Amniotic epithelial cell (primary cell): ENCODE measurements around the gene HDGFL2.
"Not testable (repeated sequence)": the region's sequence is repeated elsewhere in the genome, so short reads cannot be mapped to it uniquely, and the experiment has no call there.

ENCODE experiments used
- DNase-seq: peaks from one replicate; pipeline ENCODE4 v3.0.0-alpha.2; 2010; ENCODE audit warnings: low read depth

The HDGFL2 gene

DNA sequence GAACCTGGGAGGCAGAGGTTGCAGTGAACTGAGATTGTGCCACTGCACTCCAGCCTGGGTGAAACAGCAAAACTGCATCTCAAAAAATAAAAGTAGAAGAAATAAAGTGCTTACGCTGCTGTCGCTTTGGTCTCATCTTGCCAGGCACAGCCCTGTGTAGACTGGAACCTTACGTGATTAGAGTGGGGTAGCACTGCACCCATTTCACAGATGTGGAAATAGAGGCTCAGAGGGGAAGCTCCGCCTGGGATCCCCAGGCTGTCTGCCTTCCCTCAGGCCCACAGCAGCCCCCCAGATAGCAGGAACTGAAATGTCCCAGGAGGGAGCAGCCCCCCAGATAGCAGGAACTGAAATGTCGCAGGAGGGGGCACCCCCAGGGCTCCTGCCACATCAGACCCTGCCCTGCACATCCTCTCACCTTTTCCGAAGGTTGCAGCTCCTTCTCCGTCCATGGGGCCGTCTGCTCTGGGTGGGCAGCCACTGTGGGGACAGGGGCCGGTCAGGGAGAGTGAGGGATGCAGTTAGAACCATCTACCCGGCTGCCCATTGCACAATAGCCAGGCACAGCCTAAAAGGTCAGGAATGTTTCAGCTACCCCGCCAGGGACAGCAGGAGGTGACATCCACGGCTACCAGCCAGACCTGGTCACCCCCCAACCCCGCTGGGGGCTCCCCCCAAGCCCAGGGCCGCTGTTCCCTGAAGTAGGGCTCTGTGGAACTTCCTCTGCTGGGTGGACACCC lies 44.3 kb downstream of the HDGFL2 start:
- no peak for DNase-seq

DNA sequence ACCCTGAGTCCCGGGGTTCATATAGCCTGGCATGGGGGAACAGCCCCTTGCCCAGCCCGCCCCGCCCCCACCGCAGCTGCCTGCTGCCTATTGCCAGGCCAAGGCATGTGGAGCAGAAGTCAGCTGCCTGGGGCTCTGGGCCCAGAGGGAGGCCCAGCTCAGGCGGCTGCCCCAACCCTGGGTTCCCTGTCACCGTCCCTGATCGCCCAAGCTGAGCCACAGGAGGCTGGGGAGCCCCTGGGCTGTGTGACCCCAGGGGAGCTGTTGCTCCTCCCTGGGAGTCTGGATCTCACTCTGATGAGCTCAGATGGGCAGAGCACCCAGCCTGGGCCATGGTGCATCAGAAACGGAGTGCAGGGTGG lies 44.8 kb downstream of the HDGFL2 start:
- no peak for DNase-seq

GRCh38 chr19:4517451-4518057 lies 45.5 kb downstream of the HDGFL2 start:
- no peak for DNase-seq

DNA sequence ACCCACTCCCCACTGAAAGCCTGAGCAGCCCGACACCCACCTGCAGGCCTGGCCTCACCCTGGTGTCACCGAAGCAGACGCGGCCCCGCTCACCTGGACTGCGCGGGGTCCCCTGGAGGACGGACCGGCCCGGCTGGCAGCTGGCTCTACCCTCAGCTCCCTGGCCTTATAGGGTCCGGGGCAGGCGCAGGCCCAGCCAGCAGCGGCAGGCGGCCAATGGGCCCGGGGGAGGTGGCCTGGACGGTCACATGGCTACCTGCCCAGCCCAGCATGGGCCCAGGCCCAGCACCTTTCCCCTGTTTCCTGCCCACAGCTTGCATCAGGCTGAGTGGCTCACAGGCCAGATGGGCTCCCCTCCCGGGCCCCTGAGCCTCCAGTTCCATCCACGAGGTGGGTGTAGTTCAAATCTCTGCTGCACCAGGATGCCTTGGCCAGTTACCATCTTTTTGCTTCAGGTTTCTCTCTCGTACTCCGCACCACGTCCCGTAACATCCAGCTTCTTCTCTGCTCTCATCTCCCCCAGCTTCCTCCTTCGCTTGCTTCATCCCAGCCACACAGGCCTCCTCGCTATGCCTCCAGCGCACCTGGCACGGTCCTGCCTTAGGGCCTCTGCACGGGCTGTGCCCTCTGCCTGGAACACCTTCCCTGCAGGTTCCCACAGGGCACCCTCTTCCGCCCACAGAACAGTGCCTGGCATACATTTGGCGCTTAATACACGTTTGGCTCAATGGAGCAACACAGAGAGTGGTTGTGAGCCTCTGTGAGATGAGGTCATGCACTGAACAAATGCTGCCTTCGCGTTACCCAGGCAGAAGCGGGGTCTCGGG lies 46.5 kb downstream of the HDGFL2 start, which contains the start of gene PLIN4:
PLIN4 (minus strand) TSS at position 142 of the 827 bp plus-strand sequence. CDS start 214 bp downstream, outside the sequence.
- DNase-seq: peak; percentile 27

GRCh38 chr19:4519172-4519496 lies 47.0 kb downstream of the HDGFL2 start:
- no peak for DNase-seq

- peak; percentile 14 for DNase-seq
These were observed 47.6 kb downstream of the HDGFL2 start for GRCh38 chr19:4519521-4520277.

GRCh38 chr19:4521170-4521887 lies 49.2 kb downstream of the HDGFL2 start:
- DNase-seq: no peak

DNA sequence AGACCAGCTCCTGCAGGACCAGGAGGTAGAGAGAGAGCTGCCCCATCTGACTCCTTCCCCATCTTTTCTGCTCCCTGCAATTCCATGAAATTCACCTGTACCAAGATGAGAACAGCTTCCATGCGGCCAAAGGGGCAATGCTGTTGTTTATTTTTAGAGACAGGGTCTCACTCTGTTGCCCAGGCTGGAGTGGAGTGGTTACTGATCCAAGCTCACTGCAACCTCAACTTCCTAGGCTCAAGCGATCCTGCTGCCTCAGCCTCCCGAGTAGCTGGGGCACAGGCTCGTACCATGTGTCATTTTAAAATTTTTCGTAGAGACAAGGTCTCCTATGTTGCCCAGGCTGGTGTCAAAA lies 49.8 kb downstream of the HDGFL2 start:
- no peak for DNase-seq

DNA sequence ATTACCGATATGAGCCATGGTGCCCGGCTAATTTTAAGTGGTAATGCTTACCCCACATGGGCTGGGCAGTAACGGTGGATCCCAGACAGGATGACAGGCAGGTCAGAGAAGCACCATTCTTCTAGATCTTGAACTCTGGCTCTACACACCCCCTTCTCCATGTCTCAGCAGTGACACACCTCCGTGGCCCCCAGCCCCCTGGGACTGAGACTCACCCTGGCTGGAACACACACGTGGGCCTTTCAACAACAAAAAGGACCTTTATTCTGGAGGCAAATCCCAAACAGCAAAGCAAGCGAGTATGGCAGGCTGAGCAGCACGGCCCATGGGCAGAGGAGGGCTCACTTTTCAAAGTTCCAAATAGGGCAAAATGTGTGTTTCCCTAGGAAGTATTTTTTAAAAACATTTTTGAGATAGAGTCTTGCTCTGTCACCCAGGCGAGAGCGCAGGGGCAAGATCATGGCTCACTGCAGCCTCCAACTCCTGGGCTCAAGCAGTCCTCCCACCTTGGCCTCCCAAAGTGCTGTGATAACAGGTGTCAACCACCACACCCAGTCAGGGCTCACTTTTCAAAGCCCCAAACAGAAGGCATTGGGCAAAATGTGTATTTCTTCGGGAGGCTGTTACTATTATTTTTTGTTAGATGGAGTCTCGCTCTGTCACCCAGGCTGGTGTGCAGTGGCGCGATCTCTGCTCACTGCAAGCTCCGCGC lies 50.4 kb downstream of the HDGFL2 start:
- DNase-seq: no peak

- peak; percentile 16 for DNase-seq
These were observed 51.4 kb downstream of the HDGFL2 start for GRCh38 chr19:4523306-4524110.

DNA sequence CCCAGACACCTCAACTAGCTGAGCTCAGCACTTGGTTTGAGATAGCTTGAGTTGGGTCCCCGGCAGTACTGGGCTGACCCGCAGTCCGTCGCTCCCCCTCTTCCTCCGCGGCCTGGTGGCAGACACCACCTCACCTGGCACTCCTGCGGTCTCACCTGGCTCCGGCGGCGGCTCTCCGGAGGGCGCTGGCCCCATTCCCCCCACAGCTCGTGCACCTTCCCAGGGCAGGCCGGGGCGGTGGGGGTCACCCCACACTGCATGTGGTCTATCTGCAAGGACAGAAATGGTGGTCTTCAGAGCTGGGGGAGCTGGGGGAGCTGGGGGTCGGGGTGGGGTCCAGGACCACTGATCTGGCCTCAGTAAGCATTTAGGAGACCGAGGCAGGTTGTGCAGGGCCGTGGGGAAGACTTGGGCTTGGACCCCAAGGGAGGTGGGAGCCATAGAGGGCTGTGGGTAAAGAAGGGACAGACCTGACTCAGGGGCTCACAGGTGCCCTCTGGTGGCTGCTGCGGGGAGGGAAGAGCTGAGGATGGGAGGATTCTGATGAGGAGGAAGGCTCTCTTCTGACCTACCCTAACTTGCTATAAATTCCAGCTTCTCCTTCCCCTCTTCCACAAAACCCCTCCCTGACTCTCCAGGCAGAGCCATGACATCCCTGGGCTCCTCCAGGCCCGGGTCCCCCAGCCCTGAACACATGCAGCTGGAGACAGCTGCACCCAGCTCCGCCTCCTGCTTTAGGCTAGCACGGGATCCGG lies 52.9 kb downstream of the HDGFL2 start:
- DNase-seq: peak; percentile 22

DNA sequence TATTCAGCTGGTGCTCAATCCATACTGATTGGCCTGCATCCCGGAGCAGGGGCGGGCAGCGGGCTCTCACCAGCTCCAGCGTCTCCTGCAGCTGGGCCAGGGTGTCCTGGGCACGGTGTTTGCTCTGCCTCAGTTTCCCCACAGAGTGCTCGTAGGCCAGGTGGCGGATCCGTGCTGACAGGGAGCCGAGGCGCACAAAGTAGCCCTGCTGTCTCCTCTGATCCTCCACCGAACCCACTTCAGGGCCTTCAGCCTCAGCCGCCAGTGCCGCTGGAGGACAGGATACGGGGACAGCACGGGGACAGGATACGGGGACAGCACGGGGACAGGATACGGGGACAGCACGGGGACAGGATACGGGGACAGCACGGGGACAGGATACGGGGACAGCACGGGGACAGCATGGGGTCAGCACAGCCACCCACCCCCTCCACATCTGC lies 53.5 kb downstream of the HDGFL2 start:
- no peak for DNase-seq

GRCh38 chr19:4527377-4527776 lies 55.3 kb downstream of the HDGFL2 start:
- not testable (repeated sequence) for DNase-seq

GRCh38 chr19:4528843-4529242 lies 56.7 kb downstream of the HDGFL2 start:
- no peak for DNase-seq

GRCh38 chr19:4529924-4530522 lies 57.9 kb downstream of the HDGFL2 start:
- DNase-seq: no peak

- DNase-seq: no peak
These were observed 59.6 kb downstream of the HDGFL2 start for GRCh38 chr19:4531562-4532165.

DNA sequence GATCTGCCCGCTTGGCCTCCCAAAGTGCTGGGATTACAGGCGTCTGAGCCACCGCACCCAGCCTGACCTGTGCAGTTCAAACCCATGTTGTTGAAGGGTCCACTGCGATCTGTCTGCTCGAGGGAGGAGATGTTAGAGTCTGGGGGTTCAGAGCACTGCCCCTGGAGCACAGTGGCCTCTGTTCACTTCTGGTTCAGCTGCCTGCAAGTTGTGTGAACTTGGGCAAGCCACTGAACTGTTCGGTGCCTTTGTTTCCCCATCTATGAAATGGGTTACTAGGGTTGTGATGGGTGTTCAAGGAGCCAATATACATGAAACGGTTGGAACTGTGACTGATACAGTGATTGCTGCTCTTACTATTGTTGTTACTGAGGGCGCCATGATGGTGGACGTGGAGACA lies 61.2 kb downstream of the HDGFL2 start:
- no peak for DNase-seq

GRCh38 chr19:4533835-4534424 lies 61.8 kb downstream of the HDGFL2 start:
- DNase-seq: no peak
